ENCODE measurements around the gene LCNL1.

DNA sequence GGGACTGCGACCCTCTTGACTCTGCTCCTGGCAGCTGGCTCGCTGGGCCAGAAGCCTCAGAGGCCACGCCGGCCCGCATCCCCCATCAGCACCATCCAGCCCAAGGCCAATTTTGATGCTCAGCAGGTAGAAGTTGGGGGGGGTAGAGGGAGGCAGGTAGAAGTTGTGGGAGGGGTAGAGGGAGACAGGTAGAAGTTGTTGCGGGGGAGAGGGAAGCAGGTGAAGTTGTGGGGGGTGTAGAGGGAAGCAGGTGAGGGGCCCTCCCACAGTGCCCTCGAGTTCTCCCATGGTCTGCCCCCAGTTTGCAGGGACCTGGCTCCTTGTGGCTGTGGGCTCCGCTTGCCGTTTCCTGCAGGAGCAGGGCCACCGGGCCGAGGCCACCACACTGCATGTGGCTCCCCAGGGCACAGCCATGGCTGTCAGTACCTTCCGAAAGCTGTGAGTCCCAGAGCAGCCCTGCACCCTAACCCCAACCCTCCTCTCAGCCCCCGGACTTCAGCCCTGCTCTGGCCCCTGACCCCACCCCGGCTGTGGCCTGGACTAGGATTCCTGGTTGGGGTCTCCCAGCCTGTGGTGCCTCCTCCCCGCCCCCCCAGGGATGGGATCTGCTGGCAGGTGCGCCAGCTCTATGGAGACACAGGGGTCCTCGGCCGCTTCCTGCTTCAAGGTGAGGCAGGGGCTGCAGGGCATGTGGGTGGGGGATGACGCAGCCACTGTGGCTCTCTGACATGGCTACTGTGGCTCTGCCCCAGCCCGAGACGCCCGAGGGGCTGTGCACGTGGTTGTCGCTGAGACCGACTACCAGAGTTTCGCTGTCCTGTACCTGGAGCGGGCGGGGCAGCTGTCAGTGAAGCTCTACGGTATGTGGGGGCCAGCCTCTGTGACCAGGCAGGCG lies 37.2 kb upstream of the LCNL1 start:
- no peak for TF ChIP-seq CTCF (IDR thresholded peaks at IDR 0.05)
- TF ChIP-seq EZH2phosphoT487 (IDR thresholded peaks at IDR 0.05), result no peak
